Mononuclear cell (primary cell): ENCODE results near the gene ERLEC1. TPM values are rescaled to one million over a fixed set of nuclear protein-coding genes. Genes with fewer than 3 reads are reported as not detected.

Source experiments
- H3K27me3 ChIP-seq: 2 replicates; pipeline ENCODE4 v1.6.0; 2011; ENCODE audit warnings: low read length, control low read depth; ENCODE audit not compliant: insufficient read depth
- H3K4me1 ChIP-seq: 2 replicates; pipeline ENCODE4 v1.5.1; 2011; ENCODE audit warnings: mild to moderate bottlenecking, low read length, control low read depth; ENCODE audit not compliant: insufficient read depth
- H3K4me3 ChIP-seq: 2 replicates; pipeline ENCODE4 v1.5.1; 2011; ENCODE audit warnings: mild to moderate bottlenecking, low read length, moderate library complexity
- H3K9me3 ChIP-seq: 2 replicates; pipeline ENCODE4 v1.5.1; 2011; ENCODE audit warnings: low read depth, mild to moderate bottlenecking, control low read depth, low read length
- total RNA-seq: library from RNA; depleted of rRNA; stranded (reverse); fragments of >200 nt; gene quantifications from one replicate; pipeline ENCODE4 v1.2.3, GENCODE V29; 2012

ERLEC1 gene
- total RNA-seq, 1 donor: 27.3 TPM

GRCh38 chr2:53767405-53768241 lies 19.2 kb upstream of the ERLEC1 start, which contains the start of gene CHAC2:
TSS of gene CHAC2 (plus strand) at chr2:53767804. CDS start at chr2:53767887, 83 bp downstream.
- Histone ChIP-seq H3K27me3 (no peaks in the 10 kb centered on the region), H3K4me1 (peaks cover 13% of the 10 kb centered on the region), H3K9me3 (no peaks in the 10 kb centered on the region), H3K4me3 (peak within 1 kb of the TSS; percentile 60)

- H3K4me1 ChIP-seq: peaks cover 13% of the 10 kb centered on the region
- H3K9me3 ChIP-seq: no peaks in the 10 kb centered on the region
- H3K4me3 ChIP-seq: peak overlapping the region; percentile 60
- H3K27me3 ChIP-seq: no peaks in the 10 kb centered on the region
These were observed 18.7 kb upstream of the ERLEC1 start for GRCh38 chr2:53768242-53768542.

- no peaks in the 10 kb centered on the region for H3K9me3 ChIP-seq
- peaks cover 13% of the 10 kb centered on the region for H3K4me1 ChIP-seq
- no peaks in the 10 kb centered on the region for H3K27me3 ChIP-seq
- H3K4me3 ChIP-seq: no peak overlapping the region
These were observed 17.4 kb upstream of the ERLEC1 start for GRCh38 chr2:53769318-53769945.

GRCh38 chr2:53770264-53770663 lies 16.6 kb upstream of the ERLEC1 start:
- no peaks in the 10 kb centered on the region for H3K27me3 ChIP-seq
- H3K9me3 ChIP-seq: no peaks in the 10 kb centered on the region
- H3K4me3 ChIP-seq: no peak overlapping the region
- peaks cover 13% of the 10 kb centered on the region for H3K4me1 ChIP-seq

GRCh38 chr2:53777134-53777533 lies 9.7 kb upstream of the ERLEC1 start:
- no peak overlapping the region for H3K4me3 ChIP-seq
- no peaks in the 10 kb centered on the region for H3K4me1 ChIP-seq
- no peaks in the 10 kb centered on the region for H3K9me3 ChIP-seq
- no peaks in the 10 kb centered on the region for H3K27me3 ChIP-seq

- H3K9me3 ChIP-seq: no peaks in the 10 kb centered on the region
These were observed 8.2 kb upstream of the ERLEC1 start for GRCh38 chr2:53778536-53779162.

GRCh38 chr2:53780056-53780455 lies 6.8 kb upstream of the ERLEC1 start:
- Histone ChIP-seq H3K4me3 (no peak overlapping the region), H3K4me1 (peaks cover 17% of the 10 kb centered on the region), H3K9me3 (no peaks in the 10 kb centered on the region), H3K27me3 (no peaks in the 10 kb centered on the region)

More at GRCh38 chr2:53778536-53779162, 8.2 kb upstream of the ERLEC1 start:
- peaks cover 6% of the 10 kb centered on the region for H3K4me1 ChIP-seq
- H3K4me3 ChIP-seq: no peak overlapping the region
- H3K27me3 ChIP-seq: no peaks in the 10 kb centered on the region

- H3K27me3 ChIP-seq: no peaks in the 10 kb centered on the region
These were observed 4.2 kb upstream of the ERLEC1 start for GRCh38 chr2:53782676-53783075.

GRCh38 chr2:53784436-53784835 lies 2.4 kb upstream of the ERLEC1 start:
- no peaks in the 10 kb centered on the region for H3K27me3 ChIP-seq
- no peaks in the 10 kb centered on the region for H3K9me3 ChIP-seq
- H3K4me3 ChIP-seq: no peak overlapping the region
- peaks cover 40% of the 10 kb centered on the region for H3K4me1 ChIP-seq

More at GRCh38 chr2:53782676-53783075, 4.2 kb upstream of the ERLEC1 start:
- Histone ChIP-seq H3K9me3 (no peaks in the 10 kb centered on the region), H3K4me1 (peaks cover 31% of the 10 kb centered on the region), H3K4me3 (no peak overlapping the region)

GRCh38 chr2:53785366-53785765 lies 1.5 kb upstream of the ERLEC1 start:
- Histone ChIP-seq H3K4me1 (peaks cover 40% of the 10 kb centered on the region), H3K27me3 (no peaks in the 10 kb centered on the region), H3K9me3 (no peaks in the 10 kb centered on the region), H3K4me3 (no peak overlapping the region)

- peaks cover 40% of the 10 kb centered on the region for H3K4me1 ChIP-seq
- H3K4me3 ChIP-seq: peak overlapping the region; percentile 96
- no peaks in the 10 kb centered on the region for H3K27me3 ChIP-seq
- no peaks in the 10 kb centered on the region for H3K9me3 ChIP-seq
These were observed 516 bp upstream of the ERLEC1 start for GRCh38 chr2:53786352-53786704.

- H3K4me3 ChIP-seq: peak overlapping the region; percentile 96
- no peaks in the 10 kb centered on the region for H3K9me3 ChIP-seq
- peaks cover 36% of the 10 kb centered on the region for H3K4me1 ChIP-seq
- H3K27me3 ChIP-seq: no peaks in the 10 kb centered on the region
These were observed 908 bp downstream of the ERLEC1 start for GRCh38 chr2:53787614-53788289.

GRCh38 chr2:53793261-53793660 lies 6.4 kb downstream of the ERLEC1 start:
- Histone ChIP-seq H3K27me3 (no peaks in the 10 kb centered on the region), H3K4me3 (no peak overlapping the region), H3K4me1 (peaks cover 3% of the 10 kb centered on the region), H3K9me3 (no peaks in the 10 kb centered on the region)

- Histone ChIP-seq H3K27me3 (no peaks in the 10 kb centered on the region), H3K4me1 (no peaks in the 10 kb centered on the region), H3K9me3 (no peaks in the 10 kb centered on the region), H3K4me3 (no peak overlapping the region)
These were observed 7.0 kb downstream of the ERLEC1 start for GRCh38 chr2:53793821-53794220.

- H3K4me1 ChIP-seq: no peaks in the 10 kb centered on the region
- H3K4me3 ChIP-seq: no peak overlapping the region
- H3K9me3 ChIP-seq: no peaks in the 10 kb centered on the region
- no peaks in the 10 kb centered on the region for H3K27me3 ChIP-seq
These were observed 14.7 kb downstream of the ERLEC1 start for GRCh38 chr2:53801547-53801946.
